B cell (primary cell): ENCODE results near the gene FRMD4B.

Source experiments
- CTCF ChIP-seq: fragments of 200-600 bp; IDR thresholded peaks from one replicate; pipeline ENCODE4 v1.8.0; 2022; ENCODE audit warnings: antibody characterized with exemption, mild to moderate bottlenecking
- EZH2 ChIP-seq: IDR thresholded peaks from 2 replicates; pipeline ENCODE4 v1.6.1; 2012; ENCODE audit warnings: borderline replicate concordance, low read depth, mild to moderate bottlenecking, moderate library complexity, low read length; ENCODE audit not compliant: insufficient read depth, poor library complexity, severe bottlenecking

- TF ChIP-seq EZH2: no peak
- no peak for TF ChIP-seq CTCF
These were observed 28.7 kb downstream of the FRMD4B start for GRCh38 chr3:69357196-69357595.
